GM12878 (cell line): ENCODE data around the gene ADGRG1. TPM values are rescaled to one million over a fixed set of nuclear protein-coding genes. Genes with fewer than 3 reads are reported as not detected.

Experiments used
- CBFB ChIP-seq: IDR thresholded peaks from 2 replicates; pipeline ENCODE4 v1.6.1; 2016; ENCODE audit warnings: antibody characterized with exemption, low read depth
- CUX1 ChIP-seq: IDR thresholded peaks from 2 replicates; pipeline ENCODE4 v1.6.1; 2012; ENCODE audit warnings: improper control_type of control experiment, low read depth, low read length; ENCODE audit not compliant: insufficient replicate concordance
- HDGF ChIP-seq: fragments of 450-650 bp; IDR thresholded peaks from 2 replicates; pipeline ENCODE4 v1.6.1; 2016; ENCODE audit warnings: antibody characterized with exemption
- ZSCAN29 ChIP-seq: fragments of 450-650 bp; IDR thresholded peaks from 2 replicates; pipeline ENCODE4 v1.6.1; 2017; ENCODE audit warnings: mild to moderate bottlenecking, moderate library complexity
- polyA plus RNA-seq, 11 experiments: library from polyadenylated mRNA; depleted of rRNA in 4 of 11; unstranded in 6 of 11; stranded (reverse) in 5 of 11; fragments of >200 nt; fragmentation: Nextera tagmentation in 4 of 11; fragmentation: Illumina TruSeq in 1 of 11; extraction: Ambion mirVana in 4 of 11; extraction: Trizol in 1 of 11; gene quantifications; 1 replicate in 1 of 11; 2 replicates in 10 of 11; pipeline versions ENCODE4 v1.2.1 to v1.2.3, GENCODE V29; 2011 to 2016; ENCODE audit warnings: inconsistent platforms in 2 of 11, missing spikeins in 2 of 11, low read depth in 1 of 11
- total RNA-seq, 4 experiments: library from RNA; depleted of rRNA in 3 of 4; stranded (reverse); fragments of >200 nt in 3 of 4; fragmentation: Illumina TruSeq in 1 of 4; extraction: Trizol in 1 of 4; gene quantifications; 2 replicates each; pipeline versions ENCODE4 v1.2.1 to v1.2.3, GENCODE V29; 2013 to 2021
- TF ChIP-seq, protein P1 (sequence below): fragments of 450-650 bp; IDR thresholded peaks from 2 replicates; pipeline ENCODE4 v1.6.1; 2017; ENCODE audit warnings: mild to moderate bottlenecking, moderate library complexity
- TF ChIP-seq, protein P2 (sequence below): fragments of 150-350 bp; IDR thresholded peaks from 2 replicates; pipeline ENCODE4 v1.6.1; 2014; ENCODE audit warnings: mild to moderate bottlenecking, low read depth, low read length

ADGRG1 gene
- total and polyA plus RNA-seq, 10 of the 15 experiments (the other 5 are each of a cell fraction or from before 2014, with no cell fraction given) = 0.07 to 2.0 (median 0.75) TPM

GRCh38 chr16:57652695-57653471 is 24.5 kb downstream of the ADGRG1 start (continued):
- TF ChIP-seq HDGF = no peak
- TF ChIP-seq, protein P1, sequence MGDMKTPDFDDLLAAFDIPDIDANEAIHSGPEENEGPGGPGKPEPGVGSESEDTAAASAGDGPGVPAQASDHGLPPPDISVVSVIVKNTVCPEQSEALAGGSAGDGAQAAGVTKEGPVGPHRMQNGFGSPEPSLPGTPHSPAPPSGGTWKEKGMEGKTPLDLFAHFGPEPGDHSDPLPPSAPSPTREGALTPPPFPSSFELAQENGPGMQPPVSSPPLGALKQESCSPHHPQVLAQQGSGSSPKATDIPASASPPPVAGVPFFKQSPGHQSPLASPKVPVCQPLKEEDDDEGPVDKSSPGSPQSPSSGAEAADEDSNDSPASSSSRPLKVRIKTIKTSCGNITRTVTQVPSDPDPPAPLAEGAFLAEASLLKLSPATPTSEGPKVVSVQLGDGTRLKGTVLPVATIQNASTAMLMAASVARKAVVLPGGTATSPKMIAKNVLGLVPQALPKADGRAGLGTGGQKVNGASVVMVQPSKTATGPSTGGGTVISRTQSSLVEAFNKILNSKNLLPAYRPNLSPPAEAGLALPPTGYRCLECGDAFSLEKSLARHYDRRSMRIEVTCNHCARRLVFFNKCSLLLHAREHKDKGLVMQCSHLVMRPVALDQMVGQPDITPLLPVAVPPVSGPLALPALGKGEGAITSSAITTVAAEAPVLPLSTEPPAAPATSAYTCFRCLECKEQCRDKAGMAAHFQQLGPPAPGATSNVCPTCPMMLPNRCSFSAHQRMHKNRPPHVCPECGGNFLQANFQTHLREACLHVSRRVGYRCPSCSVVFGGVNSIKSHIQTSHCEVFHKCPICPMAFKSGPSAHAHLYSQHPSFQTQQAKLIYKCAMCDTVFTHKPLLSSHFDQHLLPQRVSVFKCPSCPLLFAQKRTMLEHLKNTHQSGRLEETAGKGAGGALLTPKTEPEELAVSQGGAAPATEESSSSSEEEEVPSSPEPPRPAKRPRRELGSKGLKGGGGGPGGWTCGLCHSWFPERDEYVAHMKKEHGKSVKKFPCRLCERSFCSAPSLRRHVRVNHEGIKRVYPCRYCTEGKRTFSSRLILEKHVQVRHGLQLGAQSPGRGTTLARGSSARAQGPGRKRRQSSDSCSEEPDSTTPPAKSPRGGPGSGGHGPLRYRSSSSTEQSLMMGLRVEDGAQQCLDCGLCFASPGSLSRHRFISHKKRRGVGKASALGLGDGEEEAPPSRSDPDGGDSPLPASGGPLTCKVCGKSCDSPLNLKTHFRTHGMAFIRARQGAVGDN = no peak
- no peak for TF ChIP-seq CBFB
- no peak for TF ChIP-seq ZSCAN29
- TF ChIP-seq, protein P2, sequence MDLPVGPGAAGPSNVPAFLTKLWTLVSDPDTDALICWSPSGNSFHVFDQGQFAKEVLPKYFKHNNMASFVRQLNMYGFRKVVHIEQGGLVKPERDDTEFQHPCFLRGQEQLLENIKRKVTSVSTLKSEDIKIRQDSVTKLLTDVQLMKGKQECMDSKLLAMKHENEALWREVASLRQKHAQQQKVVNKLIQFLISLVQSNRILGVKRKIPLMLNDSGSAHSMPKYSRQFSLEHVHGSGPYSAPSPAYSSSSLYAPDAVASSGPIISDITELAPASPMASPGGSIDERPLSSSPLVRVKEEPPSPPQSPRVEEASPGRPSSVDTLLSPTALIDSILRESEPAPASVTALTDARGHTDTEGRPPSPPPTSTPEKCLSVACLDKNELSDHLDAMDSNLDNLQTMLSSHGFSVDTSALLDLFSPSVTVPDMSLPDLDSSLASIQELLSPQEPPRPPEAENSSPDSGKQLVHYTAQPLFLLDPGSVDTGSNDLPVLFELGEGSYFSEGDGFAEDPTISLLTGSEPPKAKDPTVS = no peak
- no peak for TF ChIP-seq CUX1
